Esophagus squamous epithelium (tissue), 5 donors: ENCODE data around the gene DAPK1. TPM values are rescaled to one million over a fixed set of nuclear protein-coding genes. Genes with fewer than 3 reads are reported as not detected.

Experiments
- DNase-seq: peaks from one replicate; lab custom pipeline; 2025; lab: John Stamatoyannopoulos, UW
- H3K27ac ChIP-seq, 4 donors: fragments of 200-600 bp; sonication (generic); one replicate each; pipeline ENCODE4 v1.5.1; 2016 to 2019; ENCODE audit warnings: mild to moderate bottlenecking in 1 of 4
- H3K27me3 ChIP-seq, 4 donors: fragments of 200-600 bp; sonication (generic); 1 replicate in 3 of 4; 2 replicates in 1 of 4; pipeline versions ENCODE4 v1.5.1 to v1.6.0; 2017 to 2021; ENCODE audit warnings: antibody characterized with exemption in 1 of 4
- H3K36me3 ChIP-seq, 3 donors: fragments of 200-600 bp; sonication (generic); one replicate each; pipeline ENCODE4 v1.5.1; 2016 to 2019
- H3K4me1 ChIP-seq, 3 donors: fragments of 200-600 bp; sonication (generic); one replicate each; pipeline ENCODE4 v1.5.1; 2017 to 2019
- H3K4me3 ChIP-seq, 4 donors: fragments of 200-600 bp; sonication (generic); 1 replicate in 3 of 4; 2 replicates in 1 of 4; pipeline ENCODE4 v1.5.1; 2016 to 2019; ENCODE audit warnings: mild to moderate bottlenecking in 2 of 4, moderate library complexity in 1 of 4
- H3K9me3 ChIP-seq, 3 donors: fragments of 200-600 bp; sonication (generic); one replicate each; pipeline ENCODE4 v1.5.1; 2016 to 2019
- POLR2A ChIP-seq, 4 donors: fragments of 450-650 bp; IDR thresholded peaks; one replicate each; pipeline ENCODE4 v1.6.1; 2017; ENCODE audit warnings: antibody characterized with exemption in 4 of 4, mild to moderate bottlenecking in 4 of 4, moderate library complexity in 3 of 4
- WGBS, 2 donors: methylation state at CpG; one replicate each; pipeline ENCODE4 v1.1.5; 2018; 5-methylcytosine and 5-hydroxymethylcytosine counted together
- intact Hi-C: fragments of 100-400 bp; cut with DNase I; formaldehyde crosslinking; loops from one replicate; pipeline ENCODE4 v1.15.0; 2022
- total RNA-seq, 4 donors: library from RNA; depleted of rRNA; stranded (reverse); fragments of >200 nt; gene quantifications; one replicate each; pipeline ENCODE4 v1.1.0, GENCODE V29; 2016
- TF ChIP-seq, protein P1 (sequence below), 6 experiments: fragments of 450-650 bp in 4 of 6; fragments of 200-600 bp in 2 of 6; sonication (generic) in 2 of 6; IDR thresholded peaks; one replicate each; pipeline ENCODE4 v1.5.1; 2016 to 2019; ENCODE audit warnings: antibody characterized with exemption in 6 of 6, mild to moderate bottlenecking in 4 of 6, moderate library complexity in 4 of 6
- donor health status: DM: yes; HTN: yes; CAD: no.

Gene DAPK1
- total RNA-seq, 4 donors from 2014 or later: 2.2 to 14.5 (median 5.5) TPM

- Histone ChIP-seq H3K36me3 (no peaks in the 10 kb centered on the region), H3K9me3 (no peaks in the 10 kb centered on the region), H3K4me3 (no peak overlapping the region), H3K4me1 (peaks cover 0 to 6% (median 0%) of the 10 kb centered on the region in 3 donors), H3K27me3 (peaks cover 0 to 4% (median 0%) of the 10 kb centered on the region in 4 donors), H3K27ac (no peak overlapping the region)
- WGBS, 2 donors: 75 to 85% methylated on average over 7 of the region's 7 CpGs
- TF ChIP-seq POLR2A (IDR thresholded peaks at IDR 0.05): no peak
- TF ChIP-seq, protein P1, sequence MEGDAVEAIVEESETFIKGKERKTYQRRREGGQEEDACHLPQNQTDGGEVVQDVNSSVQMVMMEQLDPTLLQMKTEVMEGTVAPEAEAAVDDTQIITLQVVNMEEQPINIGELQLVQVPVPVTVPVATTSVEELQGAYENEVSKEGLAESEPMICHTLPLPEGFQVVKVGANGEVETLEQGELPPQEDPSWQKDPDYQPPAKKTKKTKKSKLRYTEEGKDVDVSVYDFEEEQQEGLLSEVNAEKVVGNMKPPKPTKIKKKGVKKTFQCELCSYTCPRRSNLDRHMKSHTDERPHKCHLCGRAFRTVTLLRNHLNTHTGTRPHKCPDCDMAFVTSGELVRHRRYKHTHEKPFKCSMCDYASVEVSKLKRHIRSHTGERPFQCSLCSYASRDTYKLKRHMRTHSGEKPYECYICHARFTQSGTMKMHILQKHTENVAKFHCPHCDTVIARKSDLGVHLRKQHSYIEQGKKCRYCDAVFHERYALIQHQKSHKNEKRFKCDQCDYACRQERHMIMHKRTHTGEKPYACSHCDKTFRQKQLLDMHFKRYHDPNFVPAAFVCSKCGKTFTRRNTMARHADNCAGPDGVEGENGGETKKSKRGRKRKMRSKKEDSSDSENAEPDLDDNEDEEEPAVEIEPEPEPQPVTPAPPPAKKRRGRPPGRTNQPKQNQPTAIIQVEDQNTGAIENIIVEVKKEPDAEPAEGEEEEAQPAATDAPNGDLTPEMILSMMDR (IDR thresholded peaks at IDR 0.05): no peak
- intact Hi-C loops: no loop called here
- no peak for DNase-seq
Observed at GRCh38 chr9:87549791-87550190, 52.1 kb downstream of the DAPK1 start.

DNA sequence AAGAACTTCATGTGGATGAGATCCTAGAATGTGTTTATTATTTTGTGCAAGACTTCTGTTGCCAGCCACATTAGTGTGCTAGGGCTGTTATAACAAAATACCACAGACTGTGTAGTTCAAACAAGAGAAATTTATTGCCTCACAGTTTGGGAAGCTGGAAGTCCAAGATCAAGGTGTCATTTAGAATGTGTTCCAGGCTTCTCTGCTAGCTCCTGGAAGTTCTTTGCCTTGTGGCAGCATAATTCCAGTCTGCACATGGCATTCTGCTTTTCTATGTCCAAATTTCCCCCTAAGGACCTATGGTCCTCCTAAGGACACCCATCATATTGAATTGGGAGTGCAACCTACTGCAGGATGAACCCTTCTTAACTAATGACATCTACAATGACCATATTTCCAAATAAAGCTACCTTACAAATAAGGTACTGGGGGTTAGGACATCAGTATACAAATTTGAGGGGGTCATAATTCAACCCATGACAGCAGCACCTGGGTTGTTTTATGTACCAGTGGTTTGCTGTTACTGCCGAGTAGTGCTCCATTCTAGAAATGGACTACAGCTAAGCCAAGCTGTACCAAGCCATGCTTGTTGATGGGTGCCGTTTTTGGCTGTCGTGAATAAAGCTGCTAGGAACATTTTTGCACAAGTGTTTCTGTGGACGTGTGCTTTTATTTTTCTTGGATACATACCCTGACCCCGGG lies 52.7 kb downstream of the DAPK1 start:
- Histone ChIP-seq H3K27me3 (peaks cover 0 to 4% (median 0%) of the 10 kb centered on the region in 4 donors), H3K4me3 (no peak overlapping the region), H3K36me3 (no peaks in the 10 kb centered on the region), H3K4me1 (peaks cover 0 to 10% (median 0%) of the 10 kb centered on the region in 3 donors), H3K9me3 (no peaks in the 10 kb centered on the region), H3K27ac (no peak overlapping the region)
- TF ChIP-seq, protein P1 (IDR thresholded peaks at IDR 0.05): no peak
- no peak for TF ChIP-seq POLR2A (IDR thresholded peaks at IDR 0.05)
- WGBS, 2 donors: 74 to 91% methylated on average over 3 to 4 of the region's 5 CpGs
- DNase-seq: no peak
- intact Hi-C loops: no loop called here

- no peaks in the 10 kb centered on the region for H3K36me3 ChIP-seq
- peaks cover 0 to 22% (median 0%) of the 10 kb centered on the region in 3 donors for H3K4me1 ChIP-seq
- no peak for TF ChIP-seq POLR2A (IDR thresholded peaks at IDR 0.05)
- DNase-seq: no peak
- 84 to 87% methylated on average over 3 to 7 of the region's 10 CpGs for WGBS, 2 donors
- H3K4me3 ChIP-seq: no peak overlapping the region
- intact Hi-C loops: no loop called here
- no peak overlapping the region for H3K27ac ChIP-seq
- peaks cover 0 to 4% (median 0%) of the 10 kb centered on the region in 4 donors for H3K27me3 ChIP-seq
- no peaks in the 10 kb centered on the region for H3K9me3 ChIP-seq
Observed at GRCh38 chr9:87551772-87552217, 54.1 kb downstream of the DAPK1 start.

- DNase-seq: no peak
- intact Hi-C loops: no loop called here
- H3K27me3 ChIP-seq: peaks cover 0 to 4% (median 0%) of the 10 kb centered on the region in 4 donors
- H3K36me3 ChIP-seq: no peaks in the 10 kb centered on the region
- H3K9me3 ChIP-seq: no peaks in the 10 kb centered on the region
- H3K27ac ChIP-seq: peak overlapping the region in 3 of 4 donors; percentile 2 to 73 (median 65)
- TF ChIP-seq, protein P1 (IDR thresholded peaks at IDR 0.05): no peak
- no peak for TF ChIP-seq POLR2A (IDR thresholded peaks at IDR 0.05)
- peaks cover 0 to 33% (median 0%) of the 10 kb centered on the region in 3 donors for H3K4me1 ChIP-seq
- no peak overlapping the region for H3K4me3 ChIP-seq
- WGBS, 2 donors: 37 to 43% methylated on average over 6 to 8 of the region's 11 CpGs
Observed at GRCh38 chr9:87554171-87554910, 56.7 kb downstream of the DAPK1 start.

- Histone ChIP-seq H3K27ac (peak overlapping the region in 2 of 4 donors; percentile 65 to 73), H3K27me3 (peaks cover 0 to 4% (median 0%) of the 10 kb centered on the region in 4 donors), H3K36me3 (no peaks in the 10 kb centered on the region), H3K4me3 (no peak overlapping the region), H3K9me3 (no peaks in the 10 kb centered on the region), H3K4me1 (peaks cover 0 to 33% (median 0%) of the 10 kb centered on the region in 3 donors)
- no peak for DNase-seq
- intact Hi-C loops: no loop called here
- TF ChIP-seq, protein P1 (IDR thresholded peaks at IDR 0.05): no peak
- no peak for TF ChIP-seq POLR2A (IDR thresholded peaks at IDR 0.05)
- WGBS, 2 donors: 55 to 78% methylated on average over 2 of the region's 2 CpGs
Observed at GRCh38 chr9:87554976-87555375, 57.3 kb downstream of the DAPK1 start.
